Measurements from ENCODE around the gene SAMD11.

SAMD11 gene

DNA sequence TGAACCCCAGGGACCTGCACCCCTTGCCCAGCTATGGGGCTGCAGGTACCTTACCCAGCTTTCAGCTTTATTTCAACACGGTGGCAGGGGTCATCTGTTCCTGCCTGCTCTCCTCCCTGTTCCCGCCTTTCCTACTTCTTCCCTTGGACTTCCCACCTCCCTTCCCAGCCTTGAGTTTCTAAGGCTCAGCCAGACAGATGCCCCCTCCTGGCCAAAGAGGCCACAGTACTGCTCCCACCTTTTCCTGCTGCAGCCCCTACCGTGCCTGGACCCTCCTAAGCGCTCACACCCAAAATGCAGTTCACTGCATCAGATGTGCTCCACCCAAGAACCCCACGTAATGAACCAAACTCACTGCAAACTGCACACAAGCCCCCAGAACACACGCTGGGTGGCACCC is 27.6 kb downstream of the SAMD11 start:
- no peak for TF ChIP-seq CTCF (IDR thresholded peaks at IDR 0.05; ENCODE audit: extremely low read depth, missing control alignments)
- no peak for DNase-seq (ENCODE audit: low spot score)

- no peak for DNase-seq (ENCODE audit: low spot score)
- no peak for TF ChIP-seq CTCF (IDR thresholded peaks at IDR 0.05; ENCODE audit: extremely low read depth, missing control alignments)
These were observed 28.5 kb downstream of the SAMD11 start for GRCh38 chr1:952201-952600.

- no peak for DNase-seq (ENCODE audit: low spot score)
- no peak for TF ChIP-seq CTCF (IDR thresholded peaks at IDR 0.05; ENCODE audit: extremely low read depth, missing control alignments)
These were observed 28.9 kb downstream of the SAMD11 start for GRCh38 chr1:952603-953002.

- TF ChIP-seq CTCF (IDR thresholded peaks at IDR 0.05; ENCODE audit: extremely low read depth, missing control alignments), result no peak
- no peak for DNase-seq (ENCODE audit: low spot score)
These were observed 30.0 kb downstream of the SAMD11 start for GRCh38 chr1:953524-954320.

GRCh38 chr1:954927-955326 is 31.2 kb downstream of the SAMD11 start:
- no peak for DNase-seq (ENCODE audit: low spot score)
- no peak for TF ChIP-seq CTCF (IDR thresholded peaks at IDR 0.05; ENCODE audit: extremely low read depth, missing control alignments)

DNA sequence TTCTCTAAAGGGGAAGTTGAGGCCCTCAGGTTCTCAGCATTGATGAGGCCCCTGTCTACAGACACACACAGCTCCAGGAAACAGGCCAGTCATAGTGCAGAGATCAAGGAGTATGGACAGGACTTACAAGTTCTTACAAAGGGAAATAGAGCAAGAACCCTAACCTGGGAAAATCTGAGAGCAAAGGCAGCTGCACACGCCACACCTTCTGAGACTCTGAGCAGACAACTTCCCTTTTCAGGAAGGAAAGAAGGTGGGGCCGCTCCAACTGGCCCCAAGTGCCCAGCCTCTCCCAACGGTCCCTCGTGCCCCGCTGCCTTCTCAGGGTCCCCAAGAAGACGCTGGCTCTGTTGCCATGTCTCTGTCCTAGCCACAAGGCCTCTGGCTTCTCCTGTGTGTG is 31.8 kb downstream of the SAMD11 start:
- TF ChIP-seq CTCF (IDR thresholded peaks at IDR 0.05; ENCODE audit: extremely low read depth, missing control alignments), result no peak

DNA sequence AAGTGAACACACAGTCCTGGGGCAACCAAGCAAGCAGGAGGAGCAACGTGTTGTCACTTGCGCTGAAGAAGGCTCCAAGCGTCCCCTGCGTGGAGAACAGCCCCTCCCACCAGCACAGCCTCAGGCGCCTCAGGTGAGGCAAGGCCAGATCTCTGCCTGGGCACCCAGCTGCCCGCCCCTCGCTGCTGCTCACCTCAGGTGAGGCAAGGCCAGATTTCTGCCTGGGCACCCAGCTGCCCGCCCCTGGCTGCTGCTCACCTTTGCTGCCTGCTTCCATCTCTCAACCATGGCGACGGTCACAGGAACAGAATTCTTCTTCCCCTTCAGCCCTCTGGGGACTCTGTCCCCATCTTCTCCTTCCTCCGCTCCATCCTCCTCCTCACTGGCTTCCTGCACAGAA is 32.9 kb downstream of the SAMD11 start:
- no peak for TF ChIP-seq CTCF (IDR thresholded peaks at IDR 0.05; ENCODE audit: extremely low read depth, missing control alignments)
- no peak for DNase-seq (ENCODE audit: low spot score)

More for the DNA sequence above, 31.8 kb downstream of the SAMD11 start:
- DNase-seq (ENCODE audit: low spot score), result no peak

Measured in GM20000 (cell line).